ENCODE results near the gene HLA-DOB.
A peak's percentile ranks its signal among the peaks of the same experiment; 100 is the strongest.

HLA-DOB gene

GRCh38 chr6:32854376-32855178 lies 37.8 kb upstream of the HLA-DOB start:
- peak; percentile 18 for ATAC-seq

GRCh38 chr6:32853541-32854375 lies 37.0 kb upstream of the HLA-DOB start, which contains the start of the genes PSMB9 and TAP1:
Gene PSMB9 (plus strand): TSS chr6:32854192. CDS start chr6:32854230, 38 bp downstream.
Gene TAP1 (minus strand): TSS chr6:32853704. CDS start chr6:32853636, 68 bp downstream.
- ATAC-seq: peak; percentile 91
- TF ChIP-seq CREB5 (CRISPR knock-in tag; IDR thresholded peaks at IDR 0.05; ENCODE audit: low read depth) (no peak), BACH2 (CRISPR knock-in tag; IDR thresholded peaks at IDR 0.05; ENCODE audit: borderline replicate concordance) (no peak), CSRNP3 (CRISPR knock-in tag; IDR thresholded peaks at IDR 0.05) (no peak), POU6F1 (CRISPR knock-in tag; IDR thresholded peaks at IDR 0.05; ENCODE audit: borderline replicate concordance, low read depth) (no peak), RARB (CRISPR knock-in tag; IDR thresholded peaks at IDR 0.05) (no peak), ARNTL (CRISPR knock-in tag; IDR thresholded peaks at IDR 0.05; ENCODE audit: borderline replicate concordance, low read depth) (no peak)

More at GRCh38 chr6:32854376-32855178, 37.8 kb upstream of the HLA-DOB start:
- TF ChIP-seq ZNF70 (CRISPR knock-in tag; IDR thresholded peaks at IDR 0.05) (no peak), ZNF565 (CRISPR knock-in tag; conservative IDR thresholded peaks at IDR 0.05; ENCODE audit: low read depth) (no peak), ARNTL (CRISPR knock-in tag; IDR thresholded peaks at IDR 0.05; ENCODE audit: borderline replicate concordance, low read depth) (no peak), RARB (CRISPR knock-in tag; IDR thresholded peaks at IDR 0.05) (no peak), ZNF8 (CRISPR knock-in tag; IDR thresholded peaks at IDR 0.05) (no peak), TCF4 (CRISPR knock-in tag; IDR thresholded peaks at IDR 0.05; ENCODE audit: borderline replicate concordance) (no peak), GLIS3 (CRISPR knock-in tag; IDR thresholded peaks at IDR 0.05) (no peak), TSHZ2 (CRISPR knock-in tag; IDR thresholded peaks at IDR 0.05) (no peak), ISL1 (CRISPR knock-in tag; IDR thresholded peaks at IDR 0.05) (no peak), ZFP30 (CRISPR knock-in tag; IDR thresholded peaks at IDR 0.05) (no peak), CREB5 (CRISPR knock-in tag; IDR thresholded peaks at IDR 0.05; ENCODE audit: low read depth) (no peak), ESRRG (CRISPR knock-in tag; IDR thresholded peaks at IDR 0.05) (no peak), TOX (CRISPR knock-in tag; IDR thresholded peaks at IDR 0.05; ENCODE audit: borderline replicate concordance) (no peak), ZFP3 (CRISPR knock-in tag; IDR thresholded peaks at IDR 0.05) (no peak), POU6F1 (CRISPR knock-in tag; IDR thresholded peaks at IDR 0.05; ENCODE audit: borderline replicate concordance, low read depth) (no peak), BACH2 (CRISPR knock-in tag; IDR thresholded peaks at IDR 0.05; ENCODE audit: borderline replicate concordance) (no peak), CSDC2 (CRISPR knock-in tag; IDR thresholded peaks at IDR 0.05) (no peak), CSRNP3 (CRISPR knock-in tag; IDR thresholded peaks at IDR 0.05) (no peak), OSR1 (CRISPR knock-in tag; IDR thresholded peaks at IDR 0.05) (no peak)
